Measurements from ENCODE around the gene RNASE13.

The RNASE13 gene

GRCh38 chr14:21040370-21040925, 5.8 kb upstream of the RNASE13 start:
- H3K4me3 ChIP-seq (ENCODE audit: low read depth, low read length), result no peak overlapping the region
- TF ChIP-seq, protein P1, sequence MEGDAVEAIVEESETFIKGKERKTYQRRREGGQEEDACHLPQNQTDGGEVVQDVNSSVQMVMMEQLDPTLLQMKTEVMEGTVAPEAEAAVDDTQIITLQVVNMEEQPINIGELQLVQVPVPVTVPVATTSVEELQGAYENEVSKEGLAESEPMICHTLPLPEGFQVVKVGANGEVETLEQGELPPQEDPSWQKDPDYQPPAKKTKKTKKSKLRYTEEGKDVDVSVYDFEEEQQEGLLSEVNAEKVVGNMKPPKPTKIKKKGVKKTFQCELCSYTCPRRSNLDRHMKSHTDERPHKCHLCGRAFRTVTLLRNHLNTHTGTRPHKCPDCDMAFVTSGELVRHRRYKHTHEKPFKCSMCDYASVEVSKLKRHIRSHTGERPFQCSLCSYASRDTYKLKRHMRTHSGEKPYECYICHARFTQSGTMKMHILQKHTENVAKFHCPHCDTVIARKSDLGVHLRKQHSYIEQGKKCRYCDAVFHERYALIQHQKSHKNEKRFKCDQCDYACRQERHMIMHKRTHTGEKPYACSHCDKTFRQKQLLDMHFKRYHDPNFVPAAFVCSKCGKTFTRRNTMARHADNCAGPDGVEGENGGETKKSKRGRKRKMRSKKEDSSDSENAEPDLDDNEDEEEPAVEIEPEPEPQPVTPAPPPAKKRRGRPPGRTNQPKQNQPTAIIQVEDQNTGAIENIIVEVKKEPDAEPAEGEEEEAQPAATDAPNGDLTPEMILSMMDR (IDR thresholded peaks at IDR 0.05; ENCODE audit: low read depth, low read length), result no peak

- no peak overlapping the region for H3K4me3 ChIP-seq (ENCODE audit: low read depth, low read length)
- TF ChIP-seq, protein P1 (IDR thresholded peaks at IDR 0.05; ENCODE audit: low read depth, low read length), result peak; percentile 34
These were observed 5.2 kb upstream of the RNASE13 start for GRCh38 chr14:21039585-21040369.

DNA sequence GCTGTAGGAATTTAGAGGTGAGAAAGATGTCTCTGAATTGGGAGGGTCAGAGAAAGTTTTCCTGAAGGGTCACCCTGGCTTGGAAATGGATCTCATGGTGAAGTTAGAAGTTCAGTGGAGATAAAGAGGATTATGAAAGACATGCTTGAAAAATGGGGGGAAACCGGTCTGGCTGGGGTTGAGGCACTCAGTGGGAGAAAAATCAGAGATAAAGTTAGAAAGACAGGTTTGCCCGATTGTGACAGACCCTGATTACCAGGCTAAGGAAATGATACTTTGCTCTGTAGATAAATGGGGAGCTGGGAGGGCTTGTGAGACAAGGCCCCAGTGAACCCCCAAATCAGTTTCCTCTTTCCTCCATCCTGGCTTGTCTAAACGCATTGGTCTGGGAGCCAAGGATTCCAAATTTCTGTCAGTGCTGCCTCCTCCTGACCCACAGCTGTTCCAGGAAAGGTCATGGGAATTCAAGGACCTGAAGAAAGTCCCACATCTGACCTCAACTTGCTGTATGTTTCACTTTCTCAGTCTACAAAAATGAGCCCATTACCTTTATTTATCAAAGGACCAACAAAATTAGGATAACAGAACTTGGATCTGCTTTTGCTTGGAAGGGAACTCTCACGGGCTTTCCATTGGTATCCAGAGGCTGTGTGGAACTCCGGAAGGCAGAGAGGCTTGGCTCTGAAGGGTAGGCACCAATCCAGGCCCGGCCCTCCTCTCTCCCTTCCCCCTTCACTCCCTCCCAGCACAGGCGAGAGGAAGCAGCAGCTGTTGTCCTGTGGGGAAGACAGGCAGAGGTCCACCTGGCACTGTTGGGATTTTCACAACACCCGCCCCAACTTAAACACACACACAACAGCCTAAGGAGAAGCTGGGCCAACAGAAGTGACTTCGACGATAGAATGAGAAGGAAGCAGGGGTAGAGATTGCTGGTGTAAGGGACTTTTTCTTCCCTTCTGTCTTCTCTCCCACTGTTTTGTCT, 4.1 kb upstream of the RNASE13 start:
- TF ChIP-seq, protein P1 (IDR thresholded peaks at IDR 0.05; ENCODE audit: low read depth, low read length), result no peak
- H3K4me3 ChIP-seq (ENCODE audit: low read depth, low read length), result no peak overlapping the region

DNA sequence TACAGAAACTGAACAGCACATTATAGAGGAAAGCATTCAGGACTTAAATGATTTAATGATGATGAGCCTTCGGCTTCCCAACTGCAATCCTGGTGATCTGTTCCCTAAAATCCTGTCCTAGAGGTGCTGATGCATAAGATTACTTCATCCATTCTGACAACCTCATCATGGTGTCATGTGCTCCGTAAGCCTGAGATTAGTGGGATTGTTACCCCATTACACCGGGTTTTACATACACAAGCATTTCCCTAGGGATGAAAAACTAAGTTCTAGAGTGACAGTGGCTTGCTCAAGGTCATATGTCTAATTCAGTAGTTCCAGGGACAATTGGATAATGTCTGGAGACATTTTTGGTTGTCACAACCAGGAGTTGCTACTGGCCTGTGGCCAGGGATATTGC, 2.5 kb upstream of the RNASE13 start:
- H3K4me3 ChIP-seq (ENCODE audit: low read depth, low read length), result no peak overlapping the region
- TF ChIP-seq, protein P1 (IDR thresholded peaks at IDR 0.05; ENCODE audit: low read depth, low read length), result no peak

DNA sequence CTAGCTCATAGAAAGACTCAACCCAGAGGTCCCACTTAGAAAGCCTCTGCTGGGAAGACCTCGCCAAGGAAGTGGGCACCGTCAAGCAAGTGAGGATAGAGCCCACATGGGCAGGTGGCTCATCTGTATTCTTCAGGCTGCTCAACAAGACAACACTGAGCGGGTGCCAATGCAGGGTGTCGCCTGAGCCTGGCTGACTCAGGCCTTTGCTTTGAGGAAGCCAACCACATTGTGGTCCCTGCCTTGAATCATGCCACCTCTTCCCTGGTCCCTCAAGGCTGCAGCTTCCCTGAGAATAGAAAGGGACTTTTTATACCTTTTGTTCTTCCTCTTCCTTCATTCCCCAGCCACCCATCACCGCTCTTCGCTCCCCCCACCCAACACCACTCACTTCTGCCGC, 2.1 kb upstream of the RNASE13 start:
- TF ChIP-seq, protein P1 (IDR thresholded peaks at IDR 0.05; ENCODE audit: low read depth, low read length), result no peak
- H3K4me3 ChIP-seq (ENCODE audit: low read depth, low read length), result no peak overlapping the region

DNA sequence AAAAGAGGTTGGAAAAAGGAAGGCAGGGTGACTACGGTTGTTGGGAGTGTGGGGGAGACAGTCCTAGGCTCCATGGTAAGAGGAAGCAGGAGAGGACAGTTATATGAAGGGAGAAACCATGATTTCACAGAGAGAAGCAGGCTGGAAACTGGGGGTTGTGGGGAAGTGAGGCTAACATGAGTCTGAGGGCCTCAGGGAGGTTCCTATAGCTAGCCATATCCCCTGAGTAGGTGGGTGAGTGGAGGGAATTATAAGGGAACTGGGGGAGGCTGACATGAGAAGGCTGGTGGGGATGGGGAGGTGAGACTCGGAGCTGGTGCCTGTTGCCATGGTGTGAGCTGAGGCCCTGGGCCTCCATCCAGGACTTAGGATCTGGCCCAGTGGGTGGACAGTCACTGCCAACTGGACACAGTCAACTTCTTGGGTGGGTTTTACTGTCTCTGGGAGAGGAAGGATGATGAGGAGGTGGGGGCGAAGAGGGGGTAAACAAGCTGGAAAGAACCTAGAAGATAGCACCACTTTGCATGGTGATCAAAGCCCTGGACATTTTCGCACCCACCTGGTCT, 1.4 kb downstream of the RNASE13 start:
- TF ChIP-seq, protein P1 (IDR thresholded peaks at IDR 0.05; ENCODE audit: low read depth, low read length), result no peak
- no peak overlapping the region for H3K4me3 ChIP-seq (ENCODE audit: low read depth, low read length)
